ENCODE data around the gene NANOS3. TPM values are rescaled to one million over a fixed set of nuclear protein-coding genes. Genes with fewer than 3 reads are reported as not detected.

Gene NANOS3
- total and polyA plus RNA-seq, 2 experiments from 2014 or later = 2.7 TPM; not detected in 1

DNA sequence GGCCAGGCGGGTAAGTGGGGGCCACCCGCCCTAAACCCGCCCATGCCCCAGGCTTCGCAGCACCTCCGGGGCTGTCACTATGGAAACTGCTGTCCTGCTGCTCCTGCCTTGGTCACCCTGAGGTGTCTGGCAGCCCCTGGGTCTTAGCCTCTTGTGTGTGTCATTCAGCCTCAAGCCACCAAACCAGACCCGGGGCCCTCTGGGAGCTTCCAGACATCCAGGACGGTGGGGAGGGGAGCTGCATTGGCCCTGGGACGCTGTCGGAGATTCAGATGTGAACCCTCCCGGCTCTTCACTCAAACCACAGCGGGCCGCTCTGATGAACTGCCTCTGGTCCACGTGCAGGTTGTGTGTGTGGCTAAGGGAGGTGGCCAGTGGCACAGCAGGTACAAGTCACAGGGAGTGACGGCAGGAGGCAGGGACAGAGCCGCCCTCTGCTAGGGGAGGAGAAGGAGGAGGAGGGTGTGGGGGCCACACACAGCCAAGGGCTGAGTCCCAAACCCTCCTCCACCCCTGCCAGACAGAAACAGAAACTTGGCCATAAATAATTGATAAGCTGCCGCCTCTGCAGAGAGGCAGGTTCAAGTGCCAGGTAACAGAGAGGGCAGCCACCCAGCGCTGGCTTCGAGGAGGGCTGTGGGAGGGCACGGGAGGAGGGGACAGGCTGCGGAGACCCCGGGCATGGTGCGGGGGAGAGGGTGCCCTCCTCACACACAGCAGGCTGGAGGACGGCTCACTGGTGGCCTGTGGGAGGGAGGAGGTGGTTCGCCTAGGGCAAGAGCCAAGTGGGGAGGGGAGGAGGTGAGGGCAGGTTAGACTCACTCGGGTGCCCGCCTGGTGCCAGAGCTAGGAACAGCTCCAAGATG lies 8.0 kb downstream of the NANOS3 start:
- Histone ChIP-seq H3K4me2 (ENCODE audit: unreplicated experiment) (no peak overlapping the region), H3K9ac (no peak overlapping the region), H3K27ac (no peak overlapping the region), H3K4me3 (no peak overlapping the region), H3F3A (ENCODE audit: insufficient read depth) (no peaks in the 10 kb centered on the region), H3K79me2 (ENCODE audit: insufficient read depth) (no peaks in the 10 kb centered on the region), H3K36me3 (ENCODE audit: low read depth) (no peaks in the 10 kb centered on the region), H3K9me2 (ENCODE audit: insufficient read depth) (no peaks in the 10 kb centered on the region), H3K9me3 (ENCODE audit: low read depth) (no peaks in the 10 kb centered on the region), H4K20me1 (ENCODE audit: insufficient read depth) (no peaks in the 10 kb centered on the region), H3K27me3 (replicated peaks; ENCODE audit: insufficient read depth) (no peaks in the 10 kb centered on the region), H3K4me1 (ENCODE audit: insufficient read depth) (peaks cover 26% of the 10 kb centered on the region), H2AFZ (no peak overlapping the region)
- no peak for DNase-seq
- TF ChIP-seq EZH2 (IDR thresholded peaks at IDR 0.05; ENCODE audit: insufficient read depth, poor library complexity, severe bottlenecking) (no peak), EZH2phosphoT487 (IDR thresholded peaks at IDR 0.05; ENCODE audit: insufficient read depth, low read depth) (no peak)
- WGBS, 2 experiments (ENCODE audit: low coverage in 1 of 2, low lambda C conversion rate in 2 of 2, missing lambda C conversion rate in 2 of 2) = 43 to 49% methylated on average over 26 of the region's 26 CpGs
- in situ Hi-C loops (cut with MboI) = loop anchor here (10.0 to 25.0 kb wide), 3 partner anchors 160 to 452 kb away; partner anchors contain the start of gene MISP3

DNA sequence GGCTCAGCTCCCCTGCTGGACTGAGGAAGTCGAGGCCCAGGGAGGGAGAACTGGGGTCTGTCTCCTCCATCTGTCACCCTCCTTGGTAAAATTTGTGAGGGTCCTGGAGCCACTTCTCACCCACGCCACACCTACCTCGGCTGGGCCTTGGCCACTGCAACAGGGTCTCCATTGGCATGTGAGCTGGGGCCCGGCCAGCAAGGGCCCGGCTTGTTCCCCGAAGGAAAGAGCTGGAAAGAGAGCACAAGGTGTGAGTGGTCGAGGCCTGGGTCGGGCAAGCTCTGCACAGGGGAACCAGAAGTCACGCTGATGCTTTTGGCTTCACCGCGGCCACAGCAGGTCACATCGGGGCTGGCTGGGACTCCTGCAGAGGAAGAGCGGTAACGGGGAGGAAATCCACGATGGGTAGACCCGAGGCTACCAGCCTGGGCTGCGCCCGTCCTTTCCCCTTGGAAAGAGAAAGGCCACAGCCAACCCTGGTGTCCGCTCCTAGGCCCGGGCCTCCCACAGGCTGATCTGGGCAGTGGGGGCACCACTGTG lies 9.0 kb downstream of the NANOS3 start:
- WGBS, 2 experiments (ENCODE audit: low coverage in 1 of 2, low lambda C conversion rate in 2 of 2, missing lambda C conversion rate in 2 of 2) = 93 to 94% methylated on average over 11 to 20 of the region's 20 CpGs
- in situ Hi-C loops (cut with MboI) = loop anchor here (10.0 to 25.0 kb wide), 3 partner anchors 159 to 451 kb away; partner anchors contain the start of gene MISP3

DNA sequence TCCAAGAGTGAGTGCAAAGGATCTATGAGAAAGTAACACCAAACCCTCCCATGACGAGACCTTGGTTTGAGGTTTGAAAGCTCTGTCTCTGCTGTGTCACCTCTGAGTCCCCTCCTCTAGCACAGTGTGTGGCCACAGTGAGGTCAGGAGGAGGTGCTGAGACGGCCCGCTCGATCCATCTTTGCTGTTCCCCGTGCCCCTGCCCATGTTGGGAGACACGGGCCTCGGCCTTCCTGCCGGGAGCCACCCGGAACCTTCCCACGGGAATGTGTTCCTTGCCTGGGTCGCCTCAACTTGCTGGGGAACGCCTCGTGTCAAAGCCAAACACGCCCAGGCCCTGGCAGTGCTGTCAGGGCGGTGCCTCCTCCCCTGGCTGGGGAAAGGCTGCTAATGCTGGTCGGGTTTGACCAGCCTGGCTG lies 10.1 kb downstream of the NANOS3 start:
- Histone ChIP-seq H3K4me2 (ENCODE audit: unreplicated experiment) (peak overlapping the region; percentile 19), H3K79me2 (ENCODE audit: insufficient read depth) (no peaks in the 10 kb centered on the region), H3K9ac (no peak overlapping the region), H3K36me3 (ENCODE audit: low read depth) (no peaks in the 10 kb centered on the region), H3K27me3 (replicated peaks; ENCODE audit: insufficient read depth) (no peaks in the 10 kb centered on the region), H2AFZ (peak overlapping the region; percentile 46), H3K9me3 (ENCODE audit: low read depth) (no peaks in the 10 kb centered on the region), H3K27ac (no peak overlapping the region), H3K4me1 (ENCODE audit: insufficient read depth) (peaks cover 9% of the 10 kb centered on the region; the same call in 1 of the 2 replicates), H3F3A (ENCODE audit: insufficient read depth) (no peaks in the 10 kb centered on the region), H3K4me3 (no peak overlapping the region), H4K20me1 (ENCODE audit: insufficient read depth) (no peaks in the 10 kb centered on the region), H3K9me2 (ENCODE audit: insufficient read depth) (no peaks in the 10 kb centered on the region)
- in situ Hi-C loops (cut with MboI) = loop anchor here (10.0 to 25.0 kb wide), 3 partner anchors 158 to 450 kb away; partner anchors contain the start of gene MISP3
- peak; percentile 43 for DNase-seq
- no peak for TF ChIP-seq EZH2 (IDR thresholded peaks at IDR 0.05; ENCODE audit: insufficient read depth, poor library complexity, severe bottlenecking)
- no peak for TF ChIP-seq EZH2phosphoT487 (IDR thresholded peaks at IDR 0.05; ENCODE audit: insufficient read depth, low read depth)
- 18 to 20% methylated on average over 14 to 16 of the region's 16 CpGs for WGBS, 2 experiments (ENCODE audit: low coverage in 1 of 2, low lambda C conversion rate in 2 of 2, missing lambda C conversion rate in 2 of 2)

More for the DNA sequence above, 9.0 kb downstream of the NANOS3 start:
- H3F3A ChIP-seq (ENCODE audit: insufficient read depth) = no peaks in the 10 kb centered on the region
- H3K36me3 ChIP-seq (ENCODE audit: low read depth) = no peaks in the 10 kb centered on the region
- no peaks in the 10 kb centered on the region for H4K20me1 ChIP-seq (ENCODE audit: insufficient read depth)
- no peak for TF ChIP-seq EZH2 (IDR thresholded peaks at IDR 0.05; ENCODE audit: insufficient read depth, poor library complexity, severe bottlenecking)
- TF ChIP-seq EZH2phosphoT487 (IDR thresholded peaks at IDR 0.05; ENCODE audit: insufficient read depth, low read depth) = no peak
- no peaks in the 10 kb centered on the region for H3K9me2 ChIP-seq (ENCODE audit: insufficient read depth)
- H3K27ac ChIP-seq = no peak overlapping the region
- H3K9ac ChIP-seq = no peak overlapping the region
- H3K4me2 ChIP-seq (ENCODE audit: unreplicated experiment) = no peak overlapping the region
- DNase-seq = no peak
- no peaks in the 10 kb centered on the region for H3K9me3 ChIP-seq (ENCODE audit: low read depth)
- H3K79me2 ChIP-seq (ENCODE audit: insufficient read depth) = no peaks in the 10 kb centered on the region
- no peak overlapping the region for H2AFZ ChIP-seq
- H3K27me3 ChIP-seq (replicated peaks; ENCODE audit: insufficient read depth) = no peaks in the 10 kb centered on the region
- no peak overlapping the region for H3K4me3 ChIP-seq
- peaks cover 20% of the 10 kb centered on the region for H3K4me1 ChIP-seq (ENCODE audit: insufficient read depth)

DNA sequence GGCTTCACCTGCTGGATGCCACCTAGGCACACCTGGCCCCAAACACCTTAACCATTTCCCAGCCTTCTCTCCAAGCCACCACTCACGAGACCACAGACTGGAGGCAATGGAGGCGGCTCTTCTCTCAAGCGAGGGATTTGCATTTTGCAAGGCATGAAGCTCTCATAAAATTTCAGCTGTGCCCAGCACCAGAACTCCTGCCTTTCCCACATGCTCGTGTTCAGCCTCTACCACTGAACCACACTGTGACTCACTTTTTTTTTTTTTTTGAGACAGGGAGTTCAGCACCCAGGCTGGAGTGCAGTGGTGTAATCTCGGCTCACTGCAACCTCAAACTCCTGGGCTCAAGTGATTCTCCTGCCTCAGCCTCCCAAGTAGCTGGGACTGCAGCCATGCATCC lies 10.6 kb downstream of the NANOS3 start:
- no peaks in the 10 kb centered on the region for H3K9me3 ChIP-seq (ENCODE audit: low read depth)
- H3K9me2 ChIP-seq (ENCODE audit: insufficient read depth) = no peaks in the 10 kb centered on the region
- no peaks in the 10 kb centered on the region for H3F3A ChIP-seq (ENCODE audit: insufficient read depth)
- 9 to 13% methylated on average over 5 of the region's 5 CpGs for WGBS, 2 experiments (ENCODE audit: low coverage in 1 of 2, low lambda C conversion rate in 2 of 2, missing lambda C conversion rate in 2 of 2)
- peak overlapping the region; percentile 19 for H3K4me2 ChIP-seq (ENCODE audit: unreplicated experiment)
- H2AFZ ChIP-seq = peak overlapping the region; percentile 46
- H3K9ac ChIP-seq = no peak overlapping the region
- H3K79me2 ChIP-seq (ENCODE audit: insufficient read depth) = no peaks in the 10 kb centered on the region
- H3K27ac ChIP-seq = no peak overlapping the region
- TF ChIP-seq EZH2phosphoT487 (IDR thresholded peaks at IDR 0.05; ENCODE audit: insufficient read depth, low read depth) (no peak), EZH2 (IDR thresholded peaks at IDR 0.05; ENCODE audit: insufficient read depth, poor library complexity, severe bottlenecking) (no peak)
- no peaks in the 10 kb centered on the region for H3K27me3 ChIP-seq (replicated peaks; ENCODE audit: insufficient read depth)
- no peaks in the 10 kb centered on the region for H3K36me3 ChIP-seq (ENCODE audit: low read depth)
- peaks cover 5% of the 10 kb centered on the region; the same call in 1 of the 2 replicates for H3K4me1 ChIP-seq (ENCODE audit: insufficient read depth)
- H4K20me1 ChIP-seq (ENCODE audit: insufficient read depth) = no peaks in the 10 kb centered on the region
- no peak overlapping the region for H3K4me3 ChIP-seq
- peak; percentile 80 for DNase-seq
- in situ Hi-C loops (cut with MboI) = loop anchor here (10.0 to 25.0 kb wide), 3 partner anchors 157 to 450 kb away; partner anchors contain the start of gene MISP3
